ENCODE data around the gene SHISA8.

The SHISA8 gene

DNA sequence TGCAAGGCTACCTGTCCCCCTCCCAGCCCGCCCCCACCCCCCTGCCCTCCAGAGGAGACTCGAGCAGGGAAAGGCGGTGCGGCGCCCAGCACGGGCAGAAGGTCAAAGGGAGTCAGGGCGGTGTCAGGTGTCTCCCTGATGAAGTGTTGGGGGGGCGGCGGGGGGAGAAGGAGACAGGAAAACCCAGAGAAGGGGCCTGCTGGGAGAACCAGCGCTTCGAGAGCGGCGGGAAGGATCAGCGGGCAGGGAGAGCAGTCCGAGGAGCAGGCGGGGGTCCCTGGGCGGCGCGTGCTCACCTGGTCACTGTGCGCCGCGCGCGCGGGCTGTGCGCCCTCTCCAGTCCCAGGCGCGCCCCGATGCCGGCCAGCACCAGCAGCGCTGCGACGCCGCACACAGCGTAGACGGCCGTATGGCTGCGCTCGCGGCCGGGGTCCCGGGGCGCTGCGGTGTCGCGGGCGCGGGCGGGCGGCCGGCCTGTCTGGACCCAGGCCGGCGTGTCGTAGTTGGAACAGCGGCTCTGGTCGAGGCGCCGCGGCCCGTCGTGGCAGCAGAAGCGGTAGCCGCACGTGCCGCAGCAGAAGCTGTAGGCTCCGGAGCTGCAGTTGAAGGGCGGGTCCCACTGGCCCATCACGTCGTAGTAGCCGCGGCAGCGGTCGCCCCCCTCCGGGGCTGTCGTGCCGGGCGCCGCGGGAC is 886 bp downstream of the SHISA8 start:
- peak in 2 of 4 experiments; percentile 24 to 32 for DNase-seq

DNA sequence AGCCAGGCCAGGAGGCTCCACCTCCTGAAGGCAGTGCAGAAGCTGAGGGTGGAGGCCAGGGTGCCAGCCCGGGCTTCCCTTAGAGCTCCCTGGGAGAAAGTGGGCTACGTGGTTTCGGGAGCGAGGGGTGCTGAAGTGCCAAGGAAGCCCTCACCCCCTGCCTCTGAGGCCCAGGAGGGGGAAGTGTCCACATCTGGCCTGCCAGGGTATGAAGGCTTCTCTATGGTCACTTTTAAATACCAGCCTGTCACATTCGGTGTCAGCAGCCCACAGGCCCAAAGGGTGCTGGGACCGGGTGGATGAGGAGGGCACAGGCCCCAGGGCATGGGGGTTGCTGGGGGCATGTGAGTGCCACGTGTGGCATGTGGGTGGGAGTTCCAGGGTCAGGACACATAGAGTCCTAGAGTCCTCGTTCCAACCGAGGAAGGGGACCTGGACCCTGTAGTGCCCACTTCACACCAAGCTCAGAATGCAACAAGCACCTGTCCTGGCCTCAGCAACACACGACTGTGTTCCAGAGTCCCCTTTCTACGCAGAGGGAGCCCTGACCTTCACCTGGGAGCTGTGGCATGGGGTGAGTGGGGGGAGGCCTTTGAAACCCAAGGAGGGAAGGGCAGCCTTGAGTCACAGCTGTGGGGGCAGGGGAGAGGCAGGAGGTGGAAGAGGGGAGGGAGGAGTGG is 1.7 kb downstream of the SHISA8 start:
- no peak for DNase-seq

- DNase-seq = no peak
Measured at GRCh38 chr22:41912338-41913039, 2.4 kb downstream of the SHISA8 start.

- DNase-seq = no peak
Measured at GRCh38 chr22:41911001-41911611, 3.8 kb downstream of the SHISA8 start.

DNA sequence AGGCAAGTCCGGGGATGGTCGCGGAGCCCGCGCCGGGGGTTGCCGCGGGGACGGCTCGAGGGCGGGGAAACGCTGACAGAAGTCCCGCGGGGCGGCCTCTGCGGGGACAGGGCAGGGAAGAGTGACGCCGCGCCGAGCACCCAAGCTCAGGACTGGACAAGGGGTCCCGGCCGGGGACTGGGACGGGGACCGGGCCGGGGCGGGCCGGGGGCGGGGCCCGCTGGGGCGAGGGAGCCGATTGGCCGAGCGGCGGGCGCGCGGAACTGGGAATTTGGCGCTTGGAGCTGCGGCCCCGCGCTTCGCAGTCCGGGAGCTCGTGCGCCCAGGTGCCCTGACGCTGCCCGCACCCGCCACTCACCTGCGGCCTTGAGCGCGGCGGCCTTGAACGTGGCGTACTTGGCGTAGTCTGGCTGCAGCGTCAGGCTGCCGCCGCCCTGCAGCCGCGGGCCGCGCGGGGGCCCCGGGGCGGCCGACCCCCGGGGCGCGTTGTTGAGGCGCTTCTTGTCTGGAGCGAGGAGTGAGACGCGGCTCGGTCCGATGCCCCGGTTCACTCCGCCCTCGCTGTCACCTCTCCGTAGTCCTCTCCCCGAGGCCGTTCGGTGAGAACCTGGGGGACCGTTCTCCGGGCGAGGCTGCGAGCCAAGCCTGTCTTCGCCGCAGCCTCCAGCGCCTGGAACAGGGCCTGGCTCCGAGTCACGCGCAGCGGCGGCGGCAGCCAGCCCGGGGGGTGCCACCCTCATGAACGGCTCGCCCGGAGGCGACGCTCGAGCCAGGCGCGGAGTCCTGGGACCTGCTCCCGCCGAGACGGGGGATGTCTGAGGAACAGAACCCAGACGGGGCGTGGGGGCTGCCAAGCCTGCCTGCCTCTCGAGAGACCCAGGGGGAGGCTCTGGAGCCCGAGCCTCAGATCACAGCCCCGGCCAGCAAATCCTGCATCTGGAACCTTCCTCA is 4.5 kb downstream of the SHISA8 start:
- DNase-seq = peak in 3 of 4 experiments; percentile 31 to 62 (median 55)

DNA sequence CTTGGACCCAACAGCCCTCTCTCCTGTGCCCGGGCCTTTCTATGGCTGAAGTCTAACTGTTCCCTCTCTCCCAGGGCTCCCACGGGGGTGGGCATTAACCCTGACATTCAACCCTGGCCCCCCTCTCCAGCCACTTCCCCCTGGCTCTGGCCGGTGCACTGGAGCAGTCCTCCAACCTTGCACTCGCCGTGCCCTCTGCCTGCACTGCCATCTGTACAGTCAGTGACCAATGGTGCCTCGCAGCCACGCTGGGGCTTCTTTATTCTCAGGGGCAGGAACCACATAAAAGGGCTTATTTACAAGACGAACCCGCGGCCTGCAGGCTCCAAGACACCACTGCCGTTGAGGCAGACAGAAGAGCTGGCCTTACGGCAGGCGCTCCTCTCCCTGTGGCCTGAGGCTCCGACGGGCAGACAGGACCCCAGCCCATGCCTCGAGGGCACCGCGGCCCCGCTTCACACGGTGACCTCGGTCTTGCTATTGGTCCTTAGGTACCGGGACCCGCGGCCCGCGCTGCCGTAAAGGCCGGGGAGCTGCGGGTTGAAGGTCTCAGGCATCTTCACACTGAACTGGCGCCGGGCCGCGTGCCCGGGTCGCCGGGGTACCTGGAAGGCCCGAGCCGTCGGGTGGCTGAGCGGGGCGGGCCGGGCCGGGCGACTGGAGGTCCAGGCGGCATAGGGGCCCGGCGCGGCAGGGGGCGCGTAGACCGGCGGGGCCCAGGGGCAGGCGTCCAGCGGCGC is 5.4 kb downstream of the SHISA8 start:
- no peak for DNase-seq

DNA sequence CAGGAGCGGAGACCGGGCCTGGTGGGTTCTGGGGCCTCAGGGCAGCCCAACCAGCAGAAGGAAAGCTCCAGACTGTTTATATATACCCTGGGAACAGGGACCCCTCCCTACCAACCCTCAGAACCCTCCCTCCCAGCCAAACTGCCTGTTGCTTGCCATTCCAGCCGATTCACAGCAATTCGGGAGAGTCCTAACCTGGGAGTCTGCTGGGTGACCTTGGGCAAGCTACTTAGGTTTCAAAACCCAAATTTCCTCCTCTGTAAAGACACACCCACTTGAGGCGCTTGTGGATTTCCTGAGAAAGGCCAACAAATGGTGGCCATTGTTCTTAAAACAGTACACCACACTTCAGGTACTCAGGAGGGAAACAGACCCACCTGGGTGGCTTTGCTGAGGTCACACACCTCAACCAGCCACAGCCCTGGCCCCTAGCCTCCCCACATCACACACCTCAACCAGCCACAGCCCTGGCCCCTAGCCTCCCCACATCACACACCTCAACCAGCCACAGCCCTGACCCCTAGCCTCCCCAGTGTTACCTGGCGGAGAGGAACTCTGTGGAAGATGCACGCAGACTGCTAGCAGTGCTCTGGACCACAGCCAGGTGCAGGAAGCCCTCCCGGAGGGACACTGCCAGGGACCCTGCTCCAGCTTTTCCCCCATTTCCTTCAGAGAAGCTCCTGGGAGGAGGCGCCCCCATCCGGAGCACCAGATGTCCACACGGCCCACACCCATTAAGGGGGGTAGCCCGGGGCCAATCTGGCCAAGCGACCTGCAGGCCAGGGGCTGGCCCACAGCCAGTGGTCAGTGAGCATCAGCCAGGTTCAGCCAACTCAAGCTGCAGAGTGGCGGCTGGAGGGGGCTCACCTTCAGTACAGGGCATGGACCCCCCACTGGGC is 6.2 kb downstream of the SHISA8 start:
- no peak for DNase-seq

- no peak for DNase-seq
Measured at GRCh38 chr22:41907436-41908401, 7.2 kb downstream of the SHISA8 start.

DNA sequence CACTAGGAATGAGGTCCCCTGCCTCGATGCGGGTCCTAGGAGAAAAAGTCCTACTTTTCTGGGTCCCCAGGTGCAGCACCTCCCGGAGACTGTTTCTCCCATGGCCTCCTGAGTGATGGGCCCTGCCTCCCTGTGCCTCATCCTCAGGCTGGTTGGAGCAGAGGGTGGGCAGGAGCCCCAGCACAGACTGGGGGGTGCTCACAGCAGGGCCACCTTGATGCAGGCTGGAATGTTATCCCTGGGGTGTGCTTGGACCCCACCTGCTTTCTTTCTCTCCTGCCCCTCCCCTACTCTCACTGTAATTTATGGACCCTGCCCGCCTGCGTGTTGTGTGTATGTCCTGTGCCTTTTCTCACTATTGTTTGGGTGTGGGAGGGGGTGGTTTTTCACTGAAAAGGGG is 8.1 kb downstream of the SHISA8 start:
- DNase-seq = no peak

DNA sequence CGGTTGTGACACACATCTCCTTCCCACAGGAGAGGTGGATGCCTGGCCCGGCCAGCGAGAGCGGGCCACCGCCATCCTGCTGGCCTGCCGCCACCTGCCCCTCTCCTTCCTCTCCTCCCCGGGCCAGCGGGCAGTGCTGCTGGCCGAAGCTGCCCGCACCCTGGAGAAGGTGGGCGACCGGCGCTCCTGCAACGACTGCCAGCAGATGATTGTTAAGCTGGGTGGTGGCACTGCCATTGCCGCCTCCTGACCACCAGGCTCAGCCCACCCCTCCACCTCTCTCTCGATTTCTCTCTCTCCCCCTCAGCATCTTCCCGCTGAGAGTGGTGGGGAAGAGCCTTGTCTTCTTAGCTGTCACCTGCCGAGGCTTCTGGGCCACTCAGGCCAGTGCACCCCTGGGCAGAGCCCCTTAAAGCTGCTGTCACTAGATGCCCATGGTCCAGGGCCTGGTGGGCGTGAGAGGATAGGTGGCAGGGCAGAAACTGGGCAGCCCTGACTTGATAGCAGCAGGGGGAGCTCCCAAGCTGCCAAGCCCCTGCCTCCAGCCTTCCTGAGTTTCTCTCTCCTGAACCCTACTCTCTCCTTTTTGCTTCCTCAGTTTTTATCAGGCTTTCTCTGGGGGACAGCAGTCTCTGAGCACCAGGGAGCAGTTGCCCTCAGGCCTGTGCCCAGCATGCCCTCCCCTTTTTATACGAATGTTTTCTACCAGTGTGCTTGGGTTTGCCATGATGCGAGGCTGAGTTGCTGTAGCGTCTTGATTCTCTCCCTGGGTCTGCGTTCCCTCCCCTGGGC is 9.3 kb downstream of the SHISA8 start:
- DNase-seq = no peak

GRCh38 chr22:41904450-41905410 is 10.1 kb downstream of the SHISA8 start:
- no peak for DNase-seq

DNA sequence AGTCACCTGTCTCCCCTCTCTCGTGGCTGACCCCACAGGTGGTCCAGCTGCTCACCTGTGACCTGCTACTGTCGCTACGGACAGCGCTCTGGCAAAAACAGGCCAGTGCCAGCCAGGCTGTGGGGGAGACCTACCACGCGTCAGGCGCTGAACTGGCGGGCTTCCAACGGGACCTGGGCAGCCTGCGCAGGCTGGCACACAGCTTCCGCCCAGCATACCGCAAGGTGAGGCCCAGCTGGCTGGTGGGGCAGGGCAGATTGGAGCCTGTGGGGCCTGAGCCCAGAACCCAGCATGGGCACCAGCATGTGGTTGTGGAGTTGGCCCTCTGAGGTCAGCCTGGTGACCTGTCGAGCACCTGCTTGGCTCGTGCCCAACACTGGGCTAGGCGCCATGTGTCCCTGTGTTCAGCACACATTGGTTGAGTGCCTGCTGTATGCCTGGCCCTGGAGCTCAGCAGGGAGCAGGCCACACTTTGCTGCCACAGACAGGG is 11.9 kb downstream of the SHISA8 start:
- no peak for DNase-seq

GRCh38 chr22:41902016-41902415 is 12.9 kb downstream of the SHISA8 start:
- DNase-seq = no peak

DNA sequence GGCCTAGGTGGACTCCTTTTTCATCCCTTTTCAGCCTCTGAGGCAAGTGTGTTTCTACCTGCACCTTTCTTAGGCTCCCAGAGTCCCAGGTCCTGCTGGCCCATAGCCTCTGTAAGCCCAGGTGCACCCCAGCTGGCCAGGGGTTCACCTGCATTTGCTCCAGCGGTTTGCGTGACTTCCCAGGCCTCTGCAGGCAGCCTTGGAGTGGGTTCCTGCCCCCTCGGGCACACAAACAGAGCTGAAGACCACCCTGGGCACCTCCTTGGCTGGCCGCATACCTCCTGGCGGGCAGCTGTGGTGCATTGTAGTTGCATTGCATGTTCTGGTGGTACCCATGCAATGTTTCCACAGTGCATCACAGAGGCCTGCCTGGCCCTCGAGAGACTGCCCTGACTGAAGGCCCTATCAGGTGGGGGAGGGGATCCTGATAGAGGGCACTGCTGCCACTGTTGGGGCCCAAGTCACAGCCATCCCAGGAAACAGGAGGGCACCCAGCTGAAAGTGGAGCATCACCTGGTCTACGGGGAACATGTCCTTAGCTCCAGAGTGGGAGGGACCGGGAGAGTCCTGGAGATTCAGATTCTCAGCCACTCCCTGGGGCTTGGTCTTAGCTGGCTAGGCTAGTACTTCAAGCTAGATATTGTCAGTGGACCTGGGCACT is 14.1 kb downstream of the SHISA8 start:
- no peak for DNase-seq

DNA sequence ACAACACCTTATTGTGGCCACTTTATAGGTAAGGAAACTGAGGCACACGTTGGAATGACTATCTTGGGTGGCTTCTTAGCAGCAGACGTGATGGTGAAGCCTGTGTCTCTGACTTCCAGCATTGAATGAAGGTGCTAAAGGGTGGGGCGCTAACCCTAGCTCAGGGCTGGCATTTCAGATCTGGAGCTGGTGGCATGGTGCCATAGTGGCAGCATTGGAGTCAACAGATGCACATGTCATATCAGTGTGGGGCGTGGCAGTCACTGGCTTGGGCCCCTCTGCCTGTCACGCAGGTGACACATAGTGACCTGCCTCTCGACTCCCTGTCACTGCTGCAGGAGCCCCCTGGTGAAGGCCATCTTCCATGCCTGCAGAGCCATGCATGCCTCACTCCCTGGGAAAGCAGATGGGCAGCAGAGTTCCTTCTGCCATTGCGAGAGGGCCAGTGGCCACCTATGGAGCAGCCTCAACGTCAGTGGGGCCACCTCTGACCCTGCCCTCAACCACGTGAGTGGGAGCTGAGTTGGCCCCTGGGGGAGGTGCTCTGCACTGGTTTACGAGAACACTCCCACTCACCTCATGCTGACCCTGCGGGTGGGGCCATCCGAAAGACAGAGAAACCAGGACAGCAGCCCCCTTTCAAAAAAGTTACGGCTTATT is 14.8 kb downstream of the SHISA8 start:
- DNase-seq = no peak

DNA sequence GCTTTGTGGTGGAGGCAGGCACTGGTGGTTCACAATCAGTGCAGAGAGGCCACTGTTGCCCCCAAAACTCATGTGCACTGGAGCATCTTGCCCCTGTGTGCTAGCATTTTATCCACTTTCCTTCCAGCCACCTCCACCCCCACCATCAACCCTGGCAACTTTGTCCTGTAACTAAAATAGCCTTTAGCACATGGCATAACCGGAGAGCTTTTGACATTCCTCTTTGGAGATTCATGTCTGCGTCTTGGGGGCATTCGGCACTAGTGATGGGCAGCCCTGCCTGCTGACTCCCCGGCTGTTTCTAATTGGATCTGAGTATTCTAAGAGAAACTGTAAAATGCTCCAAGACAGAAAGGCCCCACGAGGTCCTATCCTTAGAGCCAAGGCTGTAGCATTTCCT is 15.8 kb downstream of the SHISA8 start:
- DNase-seq = no peak
